GM19438 (cell line): Measurements from ENCODE around the gene LRRC9.

Source experiments
- ATAC-seq: cut with Tn5 transposase; IDR thresholded peaks from one replicate; pipeline ENCODE4 v1.9.1; 2021; ENCODE audit warnings: low read depth; ENCODE audit not compliant: unreplicated experiment

LRRC9 gene

GRCh38 chr14:60101786-60102185 lies 181.8 kb downstream of the LRRC9 start:
- ATAC-seq: no peak

GRCh38 chr14:60102389-60102788 lies 182.4 kb downstream of the LRRC9 start:
- no peak for ATAC-seq

- ATAC-seq: no peak
These were observed 186.4 kb downstream of the LRRC9 start for GRCh38 chr14:60106339-60106738.

GRCh38 chr14:60107477-60107876 lies 187.5 kb downstream of the LRRC9 start:
- ATAC-seq: no peak

- ATAC-seq: no peak
These were observed 191.8 kb downstream of the LRRC9 start for GRCh38 chr14:60111732-60112131.
